ENCODE data around the gene PAPOLG.

DNA sequence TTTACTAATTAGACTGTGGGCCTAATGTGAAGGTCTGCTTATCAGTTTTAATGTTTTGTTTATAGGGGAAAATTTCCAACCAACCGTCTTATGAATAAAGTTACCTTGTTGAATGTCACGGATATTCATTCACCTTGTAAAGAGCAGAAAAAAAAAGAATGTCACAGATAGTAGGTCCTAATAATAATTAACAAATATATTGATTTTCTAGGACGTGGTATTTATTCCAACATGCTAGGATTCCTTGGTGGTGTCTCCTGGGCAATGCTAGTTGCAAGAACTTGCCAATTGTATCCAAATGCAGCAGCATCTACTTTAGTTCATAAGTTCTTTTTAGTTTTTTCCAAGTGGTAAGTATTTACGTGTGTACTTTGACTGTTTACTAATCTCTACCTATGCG, 23.4 kb downstream of the PAPOLG start:
- TF ChIP-seq, protein P1, sequence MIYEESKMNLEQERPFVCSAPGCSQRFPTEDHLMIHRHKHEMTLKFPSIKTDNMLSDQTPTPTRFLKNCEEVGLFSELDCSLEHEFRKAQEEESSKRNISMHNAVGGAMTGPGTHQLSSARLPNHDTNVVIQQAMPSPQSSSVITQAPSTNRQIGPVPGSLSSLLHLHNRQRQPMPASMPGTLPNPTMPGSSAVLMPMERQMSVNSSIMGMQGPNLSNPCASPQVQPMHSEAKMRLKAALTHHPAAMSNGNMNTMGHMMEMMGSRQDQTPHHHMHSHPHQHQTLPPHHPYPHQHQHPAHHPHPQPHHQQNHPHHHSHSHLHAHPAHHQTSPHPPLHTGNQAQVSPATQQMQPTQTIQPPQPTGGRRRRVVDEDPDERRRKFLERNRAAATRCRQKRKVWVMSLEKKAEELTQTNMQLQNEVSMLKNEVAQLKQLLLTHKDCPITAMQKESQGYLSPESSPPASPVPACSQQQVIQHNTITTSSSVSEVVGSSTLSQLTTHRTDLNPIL (CRISPR knock-in tag; IDR thresholded peaks at IDR 0.05; ENCODE audit: low read depth) = no peak
- TF ChIP-seq, protein P2, sequence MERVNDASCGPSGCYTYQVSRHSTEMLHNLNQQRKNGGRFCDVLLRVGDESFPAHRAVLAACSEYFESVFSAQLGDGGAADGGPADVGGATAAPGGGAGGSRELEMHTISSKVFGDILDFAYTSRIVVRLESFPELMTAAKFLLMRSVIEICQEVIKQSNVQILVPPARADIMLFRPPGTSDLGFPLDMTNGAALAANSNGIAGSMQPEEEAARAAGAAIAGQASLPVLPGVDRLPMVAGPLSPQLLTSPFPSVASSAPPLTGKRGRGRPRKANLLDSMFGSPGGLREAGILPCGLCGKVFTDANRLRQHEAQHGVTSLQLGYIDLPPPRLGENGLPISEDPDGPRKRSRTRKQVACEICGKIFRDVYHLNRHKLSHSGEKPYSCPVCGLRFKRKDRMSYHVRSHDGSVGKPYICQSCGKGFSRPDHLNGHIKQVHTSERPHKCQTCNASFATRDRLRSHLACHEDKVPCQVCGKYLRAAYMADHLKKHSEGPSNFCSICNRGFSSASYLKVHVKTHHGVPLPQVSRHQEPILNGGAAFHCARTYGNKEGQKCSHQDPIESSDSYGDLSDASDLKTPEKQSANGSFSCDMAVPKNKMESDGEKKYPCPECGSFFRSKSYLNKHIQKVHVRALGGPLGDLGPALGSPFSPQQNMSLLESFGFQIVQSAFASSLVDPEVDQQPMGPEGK (CRISPR knock-in tag; IDR thresholded peaks at IDR 0.05; ENCODE audit: borderline replicate concordance) = no peak
- TF ChIP-seq ZFP3 (CRISPR knock-in tag; IDR thresholded peaks at IDR 0.05) (no peak), TCF4 (CRISPR knock-in tag; IDR thresholded peaks at IDR 0.05; ENCODE audit: borderline replicate concordance) (no peak), ESRRG (CRISPR knock-in tag; IDR thresholded peaks at IDR 0.05) (no peak), OSR1 (CRISPR knock-in tag; IDR thresholded peaks at IDR 0.05) (no peak), BACH2 (CRISPR knock-in tag; IDR thresholded peaks at IDR 0.05; ENCODE audit: borderline replicate concordance) (no peak), ARNTL (CRISPR knock-in tag; IDR thresholded peaks at IDR 0.05; ENCODE audit: borderline replicate concordance, low read depth) (no peak), ZFP30 (CRISPR knock-in tag; IDR thresholded peaks at IDR 0.05) (no peak), ZC3H10 (CRISPR knock-in tag; IDR thresholded peaks at IDR 0.05) (no peak)
